A549 (cell line): Measurements from ENCODE around the gene MPPED1.

Experiments used
- EHF ChIP-seq: fragments of 250-450 bp; sonication (Bioruptor Pico); IDR thresholded peaks from 2 replicates; pipeline ENCODE4 v1.5.0; 2020; ENCODE audit warnings: mild to moderate bottlenecking
- JUN ChIP-seq, 2 experiments: fragments of >200 bp; sonication (Bioruptor Twin); formaldehyde crosslinking; IDR thresholded peaks; 2 replicates in 1 of 2; 3 replicates in 1 of 2; pipeline ENCODE4 v1.6.1; 2016 to 2017
- JUNB ChIP-seq: fragments of >200 bp; sonication (Bioruptor Twin); formaldehyde crosslinking; IDR thresholded peaks from 2 replicates; pipeline ENCODE4 v1.6.1; 2016
- KDM1A ChIP-seq: fragments of 200-600 bp; sonication (generic); IDR thresholded peaks from 2 replicates; pipeline ENCODE4 v1.6.1; 2016; ENCODE audit warnings: low read depth, mild to moderate bottlenecking
- KDM5A ChIP-seq: fragments of 200-600 bp; sonication (generic); IDR thresholded peaks from 2 replicates; pipeline ENCODE4 v1.6.1; 2016; ENCODE audit warnings: antibody characterized with exemption, mild to moderate bottlenecking
- MYC ChIP-seq: IDR thresholded peaks from 2 replicates; pipeline ENCODE4 v1.6.1; 2012; ENCODE audit warnings: mild to moderate bottlenecking, inconsistent platforms, low read length, improper control_type of control experiment, borderline replicate concordance
- NPAS2 ChIP-seq: fragments of 250-450 bp; sonication (Bioruptor Pico); IDR thresholded peaks from 2 replicates; pipeline ENCODE4 v1.8.0; 2022; ENCODE audit warnings: mild to moderate bottlenecking, moderate library complexity, borderline replicate concordance
- TF ChIP-seq, protein P1 (sequence below): fragments of 250-450 bp; sonication (Bioruptor Pico); IDR thresholded peaks from 2 replicates; pipeline ENCODE4 v1.5.0; 2020; ENCODE audit warnings: low read depth, mild to moderate bottlenecking, moderate library complexity
- TF ChIP-seq, protein P2 (sequence below): IDR thresholded peaks from 2 replicates; pipeline ENCODE4 v1.6.1; 2012
- TF ChIP-seq, protein P3 (sequence below): fragments of >200 bp; sonication (Bioruptor Twin); formaldehyde crosslinking; IDR thresholded peaks from 3 replicates; pipeline ENCODE4 v1.5.1; 2016
- TF ChIP-seq, protein P4 (sequence below): IDR thresholded peaks from 2 replicates; pipeline ENCODE4 v1.6.1; 2012

DNA sequence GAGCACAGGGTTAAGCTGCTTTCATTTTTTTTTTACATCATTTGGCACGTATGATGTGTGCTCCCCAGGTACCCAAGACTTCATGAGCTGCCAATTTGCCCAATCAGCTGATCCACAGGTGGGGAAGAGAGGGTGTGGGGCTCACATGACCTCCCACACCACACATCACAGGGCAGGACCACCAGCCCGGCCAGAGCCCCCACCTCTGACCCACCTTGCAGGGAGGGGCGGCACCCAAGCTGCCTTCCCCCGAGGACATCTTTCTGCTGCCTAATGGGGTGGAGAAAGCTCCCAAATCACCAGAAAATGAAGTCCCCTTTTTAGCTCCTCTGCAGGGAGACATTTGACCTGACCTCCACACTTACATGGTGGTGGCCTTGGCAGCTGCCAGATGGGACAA is 119.8 kb downstream of the MPPED1 start:
- TF ChIP-seq, protein P1, sequence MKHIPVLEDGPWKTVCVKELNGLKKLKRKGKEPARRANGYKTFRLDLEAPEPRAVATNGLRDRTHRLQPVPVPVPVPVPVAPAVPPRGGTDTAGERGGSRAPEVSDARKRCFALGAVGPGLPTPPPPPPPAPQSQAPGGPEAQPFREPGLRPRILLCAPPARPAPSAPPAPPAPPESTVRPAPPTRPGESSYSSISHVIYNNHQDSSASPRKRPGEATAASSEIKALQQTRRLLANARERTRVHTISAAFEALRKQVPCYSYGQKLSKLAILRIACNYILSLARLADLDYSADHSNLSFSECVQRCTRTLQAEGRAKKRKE, result no peak
- TF ChIP-seq NPAS2 (CRISPR knock-in tag), result no peak
- TF ChIP-seq MYC, result no peak
- TF ChIP-seq, protein P2, sequence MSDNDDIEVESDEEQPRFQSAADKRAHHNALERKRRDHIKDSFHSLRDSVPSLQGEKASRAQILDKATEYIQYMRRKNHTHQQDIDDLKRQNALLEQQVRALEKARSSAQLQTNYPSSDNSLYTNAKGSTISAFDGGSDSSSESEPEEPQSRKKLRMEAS, result no peak
- TF ChIP-seq, protein P3, sequence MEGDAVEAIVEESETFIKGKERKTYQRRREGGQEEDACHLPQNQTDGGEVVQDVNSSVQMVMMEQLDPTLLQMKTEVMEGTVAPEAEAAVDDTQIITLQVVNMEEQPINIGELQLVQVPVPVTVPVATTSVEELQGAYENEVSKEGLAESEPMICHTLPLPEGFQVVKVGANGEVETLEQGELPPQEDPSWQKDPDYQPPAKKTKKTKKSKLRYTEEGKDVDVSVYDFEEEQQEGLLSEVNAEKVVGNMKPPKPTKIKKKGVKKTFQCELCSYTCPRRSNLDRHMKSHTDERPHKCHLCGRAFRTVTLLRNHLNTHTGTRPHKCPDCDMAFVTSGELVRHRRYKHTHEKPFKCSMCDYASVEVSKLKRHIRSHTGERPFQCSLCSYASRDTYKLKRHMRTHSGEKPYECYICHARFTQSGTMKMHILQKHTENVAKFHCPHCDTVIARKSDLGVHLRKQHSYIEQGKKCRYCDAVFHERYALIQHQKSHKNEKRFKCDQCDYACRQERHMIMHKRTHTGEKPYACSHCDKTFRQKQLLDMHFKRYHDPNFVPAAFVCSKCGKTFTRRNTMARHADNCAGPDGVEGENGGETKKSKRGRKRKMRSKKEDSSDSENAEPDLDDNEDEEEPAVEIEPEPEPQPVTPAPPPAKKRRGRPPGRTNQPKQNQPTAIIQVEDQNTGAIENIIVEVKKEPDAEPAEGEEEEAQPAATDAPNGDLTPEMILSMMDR, result no peak
- no peak for TF ChIP-seq EHF (CRISPR knock-in tag)
- TF ChIP-seq KDM1A, result no peak
- no peak for TF ChIP-seq JUN (IDR thresholded peaks at IDR 0.05)
- TF ChIP-seq JUNB, result no peak
- no peak for TF ChIP-seq KDM5A
- TF ChIP-seq, protein P4, sequence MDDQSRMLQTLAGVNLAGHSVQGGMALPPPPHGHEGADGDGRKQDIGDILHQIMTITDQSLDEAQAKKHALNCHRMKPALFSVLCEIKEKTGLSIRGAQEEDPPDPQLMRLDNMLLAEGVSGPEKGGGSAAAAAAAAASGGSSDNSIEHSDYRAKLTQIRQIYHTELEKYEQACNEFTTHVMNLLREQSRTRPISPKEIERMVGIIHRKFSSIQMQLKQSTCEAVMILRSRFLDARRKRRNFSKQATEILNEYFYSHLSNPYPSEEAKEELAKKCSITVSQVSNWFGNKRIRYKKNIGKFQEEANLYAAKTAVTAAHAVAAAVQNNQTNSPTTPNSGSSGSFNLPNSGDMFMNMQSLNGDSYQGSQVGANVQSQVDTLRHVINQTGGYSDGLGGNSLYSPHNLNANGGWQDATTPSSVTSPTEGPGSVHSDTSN, result no peak
